H9 (cell line): ENCODE results near the gene TMSB15B. TPM values are rescaled to one million over a fixed set of nuclear protein-coding genes. Genes with fewer than 3 reads are reported as not detected.

Experiments
- DNase-seq: peaks from one replicate; pipeline ENCODE4 v3.0.0-alpha.2; 2017
- H2AFZ ChIP-seq: one replicate; pipeline ENCODE4 v1.6.1; 2013; ENCODE audit warnings: mild to moderate bottlenecking, low read length, control low read depth, moderate library complexity
- H2AK5ac ChIP-seq: 2 replicates; pipeline ENCODE4 v1.6.1; 2013; ENCODE audit warnings: low read length, control low read depth, mixed read lengths; ENCODE audit not compliant: insufficient read length
- H2BK120ac ChIP-seq: one replicate; pipeline ENCODE4 v1.6.1; 2013; ENCODE audit warnings: low read depth, mild to moderate bottlenecking, low read length, control low read depth, inconsistent platforms; ENCODE audit not compliant: poor library complexity, severe bottlenecking
- H2BK12ac ChIP-seq: 2 replicates; pipeline ENCODE4 v1.6.1; 2013; ENCODE audit warnings: low read length, control low read depth, mixed read lengths, low read depth; ENCODE audit not compliant: insufficient read length
- H2BK15ac ChIP-seq: 2 replicates; pipeline ENCODE4 v1.6.1; 2013; ENCODE audit warnings: low read depth, low read length, control low read depth
- H2BK20ac ChIP-seq: one replicate; pipeline ENCODE4 v1.6.1; 2013; ENCODE audit warnings: low read depth, mild to moderate bottlenecking, low read length, control low read depth, inconsistent platforms; ENCODE audit not compliant: poor library complexity, severe bottlenecking
- H2BK5ac ChIP-seq: 2 replicates; pipeline ENCODE4 v1.6.1; 2013; ENCODE audit warnings: low read length, control low read depth, mixed read lengths; ENCODE audit not compliant: insufficient read length
- H3K14ac ChIP-seq: 2 replicates; pipeline ENCODE4 v1.6.1; 2013; ENCODE audit warnings: low read length, control low read depth; ENCODE audit not compliant: insufficient read depth
- H3K18ac ChIP-seq: 2 replicates; pipeline ENCODE4 v1.6.1; 2013; ENCODE audit warnings: low read depth, mild to moderate bottlenecking, mixed read lengths, low read length, control low read depth; ENCODE audit not compliant: insufficient read length
- H3K23ac ChIP-seq: 2 replicates; pipeline ENCODE4 v1.6.1; 2013; ENCODE audit warnings: low read length, control low read depth, mixed read lengths, low read depth; ENCODE audit not compliant: insufficient read length
- H3K23me2 ChIP-seq: 2 replicates; pipeline ENCODE4 v1.6.1; 2013; ENCODE audit warnings: low read depth, mild to moderate bottlenecking, mixed read lengths, low read length, control low read depth; ENCODE audit not compliant: insufficient read length, poor library complexity, severe bottlenecking
- H3K27ac ChIP-seq: 2 replicates; pipeline ENCODE4 v1.5.1; 2013; ENCODE audit warnings: low read length, control low read depth, mixed read lengths, low read depth; ENCODE audit not compliant: insufficient read length
- H3K27me3 ChIP-seq: 2 replicates; pipeline ENCODE4 v1.6.1; 2013; ENCODE audit warnings: low read length, control low read depth, inconsistent platforms; ENCODE audit not compliant: insufficient read depth
- H3K4ac ChIP-seq: 2 replicates; pipeline ENCODE4 v1.6.1; 2013; ENCODE audit warnings: low read depth, mild to moderate bottlenecking, control low read depth, inconsistent platforms, low read length, moderate library complexity
- H3K4me1 ChIP-seq: 2 replicates; pipeline ENCODE4 v1.6.1; 2013; ENCODE audit warnings: low read length, control low read depth, inconsistent platforms; ENCODE audit not compliant: insufficient read depth
- H3K4me2 ChIP-seq: 2 replicates; pipeline ENCODE4 v1.6.1; 2013; ENCODE audit warnings: low read length, control low read depth, mixed read lengths; ENCODE audit not compliant: insufficient read length, insufficient read depth
- H3K56ac ChIP-seq: 2 replicates; pipeline ENCODE4 v1.6.1; 2013; ENCODE audit warnings: low read depth, mild to moderate bottlenecking, mixed read lengths, low read length, control low read depth; ENCODE audit not compliant: insufficient read length
- H3K79me1 ChIP-seq: 2 replicates; pipeline ENCODE4 v1.6.1; 2013; ENCODE audit warnings: low read depth, mild to moderate bottlenecking, moderate library complexity, low read length, control low read depth, inconsistent platforms; ENCODE audit not compliant: insufficient read depth, poor library complexity, severe bottlenecking
- H3K79me2 ChIP-seq: 2 replicates; pipeline ENCODE4 v1.6.1; 2013; ENCODE audit warnings: low read length, control low read depth, inconsistent platforms; ENCODE audit not compliant: insufficient read depth
- H3K9ac ChIP-seq: 2 replicates; pipeline ENCODE4 v1.6.1; 2013; ENCODE audit warnings: low read length, control low read depth, mixed read lengths; ENCODE audit not compliant: insufficient read length; ENCODE audit errors: extremely low read depth
- H3K9me3 ChIP-seq: one replicate; pipeline ENCODE4 v1.6.1; 2013; ENCODE audit warnings: low read depth, low read length, inconsistent platforms; ENCODE audit not compliant: control insufficient read depth
- H3T11ph ChIP-seq: one replicate; pipeline ENCODE4 v1.6.1; 2013; ENCODE audit warnings: mild to moderate bottlenecking, low read length, control low read depth, inconsistent platforms
- H4K20me1 ChIP-seq: one replicate; pipeline ENCODE4 v1.6.1; 2013; ENCODE audit not compliant: control insufficient read depth, insufficient read length, insufficient read depth
- H4K5ac ChIP-seq: 2 replicates; pipeline ENCODE4 v1.6.1; 2013; ENCODE audit warnings: low read depth, mild to moderate bottlenecking, mixed read lengths, low read length, control low read depth; ENCODE audit not compliant: insufficient read length
- H4K8ac ChIP-seq: replicated peaks from 2 replicates; pipeline ENCODE4 v1.6.1; 2013; ENCODE audit warnings: low read length, control low read depth, mixed read lengths, low read depth; ENCODE audit not compliant: insufficient read length
- H4K91ac ChIP-seq: 2 replicates; pipeline ENCODE4 v1.6.1; 2013; ENCODE audit warnings: low read depth, mild to moderate bottlenecking, moderate library complexity, mixed read lengths, low read length, control low read depth; ENCODE audit not compliant: insufficient read length
- H3K27ac Mint-ChIP-seq, 3 experiments: 2 replicates in 2 of 3; 3 replicates in 1 of 3; pipeline ENCODE4 v1.8.0; 2020 to 2021; ENCODE audit warnings: mixed read lengths in 3 of 3, mild to moderate bottlenecking in 1 of 3, moderate library complexity in 1 of 3
- H3K27me3 Mint-ChIP-seq: 2 replicates; pipeline ENCODE4 v1.8.0; 2021; ENCODE audit warnings: low read depth, mild to moderate bottlenecking, moderate library complexity, mixed read lengths
- H3K36me3 Mint-ChIP-seq, 3 experiments: 2 replicates in 2 of 3; 3 replicates in 1 of 3; pipeline ENCODE4 v1.8.0; 2020 to 2021; ENCODE audit warnings: low read depth in 3 of 3, mixed read lengths in 3 of 3; ENCODE audit not compliant: insufficient read depth in 1 of 3
- H3K4me1 Mint-ChIP-seq, 2 experiments: 2 replicates each; pipeline ENCODE4 v1.8.0; 2020; ENCODE audit warnings: mixed read lengths in 2 of 2
- H3K4me3 Mint-ChIP-seq, 2 experiments: 2 replicates in 1 of 2; 3 replicates in 1 of 2; pipeline ENCODE4 v1.8.0; 2020 to 2021; ENCODE audit warnings: mild to moderate bottlenecking in 2 of 2, mixed read lengths in 2 of 2, moderate library complexity in 1 of 2
- H3K9me3 Mint-ChIP-seq, 2 experiments: 2 replicates in 1 of 2; 3 replicates in 1 of 2; pipeline ENCODE4 v1.8.0; 2020; ENCODE audit warnings: mild to moderate bottlenecking in 2 of 2, mixed read lengths in 2 of 2, moderate library complexity in 1 of 2
- CTCF ChIP-seq: fragments of 200-600 bp; sonication (generic); conservative IDR thresholded peaks from 3 replicates; pipeline ENCODE4 v1.8.0; 2021; ENCODE audit warnings: antibody characterized with exemption, mild to moderate bottlenecking
- WGBS: extraction: QIAGEN DNeasy Blood & Tissue Kit; methylation state at CpG from one replicate; pipeline ENCODE4 v1.1.7; 2013; ENCODE audit warnings: missing lambda C conversion rate, low lambda C conversion rate, mixed read lengths; ENCODE audit not compliant: insufficient read length; ENCODE audit errors: extremely low coverage; 5-methylcytosine and 5-hydroxymethylcytosine counted together
- total RNA-seq: library from RNA; stranded (reverse); gene quantifications from 2 replicates; pipeline ENCODE4 v1.2.1, GENCODE V29; 2021

The TMSB15B gene
- total RNA-seq, 1 experiment from 2014 or later = 9.6 TPM

GRCh38 chrX:103913356-103914020, 48.9 kb upstream of the TMSB15B start:
- Histone ChIP-seq H2AFZ (no peak overlapping the region), H4K5ac (no peak overlapping the region), H3K79me2 (no peaks in the 10 kb centered on the region), H4K8ac (no peak overlapping the region), H3K14ac (no peak overlapping the region), H3K27me3 (no peaks in the 10 kb centered on the region), H3K18ac (no peak overlapping the region), H3K23me2 (peaks cover 2% of the 10 kb centered on the region), H3K27ac (no peak overlapping the region), H3K4ac (no peak overlapping the region), H3K4me1 (no peaks in the 10 kb centered on the region; the same call in 1 of the 2 replicates), H3T11ph (no peak overlapping the region), H2BK12ac (no peak overlapping the region), H3K9ac (no peak overlapping the region), H3K79me1 (no peaks in the 10 kb centered on the region), H3K23ac (no peak overlapping the region), H2BK15ac (no peak overlapping the region), H3K9me3 (no peaks in the 10 kb centered on the region), H2BK20ac (no peak overlapping the region), H4K91ac (no peak overlapping the region), H2BK120ac (no peak overlapping the region), H2AK5ac (no peak overlapping the region), H2BK5ac (no peak overlapping the region), H3K56ac (no peak overlapping the region), H3K4me2 (no peak overlapping the region), H4K20me1 (no peaks in the 10 kb centered on the region)
- Mint-ChIP-seq H3K4me3 (no peak overlapping the region), H3K27me3 (peaks cover 9% of the 10 kb centered on the region; the same call in 1 of the 2 replicates), H3K27ac (no peak overlapping the region), H3K9me3 (peaks cover 3 to 64% of the 10 kb centered on the region in 2 experiments; a peak in 4 of 5 replicates), H3K36me3 (peaks cover 4 to 16% (median 4%) of the 10 kb centered on the region in 3 experiments; a peak in 5 of 7 replicates), H3K4me1 (peaks cover 5 to 6% of the 10 kb centered on the region in 2 experiments; a peak in 2 of 4 replicates)
- no CpG with 5 or more reads among the region's 10 CpGs for WGBS
- peak; percentile 31 for DNase-seq
- TF ChIP-seq CTCF = no peak
